Endothelial cell (in vitro differentiated cells): ENCODE measurements around the gene DPYSL5. TPM values are rescaled to one million over a fixed set of nuclear protein-coding genes. Genes with fewer than 3 reads are reported as not detected.

Experiments
- DNase-seq: peaks from one replicate; pipeline ENCODE4 v3.0.0; 2021; ENCODE audit warnings: low spot score
- H3K27ac Mint-ChIP-seq: one replicate; pipeline ENCODE4 v1.8.0; 2021; ENCODE audit warnings: mixed read lengths, inconsistent platforms; ENCODE audit not compliant: unreplicated experiment
- H3K27me3 Mint-ChIP-seq: one replicate; pipeline ENCODE4 v1.8.0; 2021; ENCODE audit warnings: mild to moderate bottlenecking, moderate library complexity, mixed read lengths, inconsistent platforms; ENCODE audit not compliant: unreplicated experiment
- H3K36me3 Mint-ChIP-seq: one replicate; pipeline ENCODE4 v1.8.0; 2021; ENCODE audit warnings: mild to moderate bottlenecking, low read depth, mixed read lengths, inconsistent platforms; ENCODE audit not compliant: unreplicated experiment
- H3K4me1 Mint-ChIP-seq: one replicate; pipeline ENCODE4 v1.8.0; 2021; ENCODE audit warnings: mild to moderate bottlenecking, mixed read lengths, inconsistent platforms; ENCODE audit not compliant: unreplicated experiment
- H3K4me3 Mint-ChIP-seq: one replicate; pipeline ENCODE4 v1.8.0; 2021; ENCODE audit warnings: mild to moderate bottlenecking, mixed read lengths, inconsistent platforms; ENCODE audit not compliant: unreplicated experiment
- H3K9me3 Mint-ChIP-seq: one replicate; pipeline ENCODE4 v1.8.0; 2021; ENCODE audit warnings: mixed read lengths, inconsistent platforms; ENCODE audit not compliant: unreplicated experiment
- total RNA-seq: library from RNA; stranded (reverse); fragmentation: NEBNext Ultra II Directional; extraction: Animal tissue kit (Norgen Biotek cat#: 25700); gene quantifications from one replicate; pipeline ENCODE4 v1.2.1, GENCODE V29; 2021; ENCODE audit not compliant: unreplicated experiment
- TF ChIP-seq, protein P1 (sequence below): fragments of 200-600 bp; sonication (generic); IDR thresholded peaks from one replicate; pipeline ENCODE4 v1.5.0; 2021; ENCODE audit warnings: antibody characterized with exemption; ENCODE audit not compliant: unreplicated experiment

DPYSL5 gene
- total RNA-seq, 1 donor from 2014 or later, result 0.23 TPM

DNA sequence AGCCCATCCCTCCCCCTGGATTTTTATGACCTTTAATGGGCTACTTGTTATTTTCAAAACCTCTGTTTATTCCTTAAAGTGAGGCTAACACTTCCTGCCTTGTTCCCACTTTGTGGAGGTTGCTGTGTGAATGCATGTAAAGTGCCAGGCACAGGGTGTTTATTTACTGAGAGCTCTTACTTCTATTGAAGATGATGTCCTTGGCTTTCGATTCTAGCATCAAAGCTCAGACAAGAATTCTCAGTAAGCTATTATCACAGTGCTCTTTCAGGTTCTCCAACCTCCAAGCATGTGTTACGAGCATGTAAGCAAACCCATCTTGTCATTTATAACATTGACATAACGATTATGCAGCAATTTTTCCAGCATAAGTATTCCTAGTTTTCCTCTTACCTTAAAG, 44.2 kb downstream of the DPYSL5 start:
- no peak overlapping the region for H3K27ac Mint-ChIP-seq
- peaks cover 11% of the 10 kb centered on the region for H3K4me1 Mint-ChIP-seq
- DNase-seq, result no peak
- H3K36me3 Mint-ChIP-seq, result no peaks in the 10 kb centered on the region
- no peak overlapping the region for H3K4me3 Mint-ChIP-seq
- peaks cover 3% of the 10 kb centered on the region for H3K27me3 Mint-ChIP-seq
- TF ChIP-seq, protein P1, sequence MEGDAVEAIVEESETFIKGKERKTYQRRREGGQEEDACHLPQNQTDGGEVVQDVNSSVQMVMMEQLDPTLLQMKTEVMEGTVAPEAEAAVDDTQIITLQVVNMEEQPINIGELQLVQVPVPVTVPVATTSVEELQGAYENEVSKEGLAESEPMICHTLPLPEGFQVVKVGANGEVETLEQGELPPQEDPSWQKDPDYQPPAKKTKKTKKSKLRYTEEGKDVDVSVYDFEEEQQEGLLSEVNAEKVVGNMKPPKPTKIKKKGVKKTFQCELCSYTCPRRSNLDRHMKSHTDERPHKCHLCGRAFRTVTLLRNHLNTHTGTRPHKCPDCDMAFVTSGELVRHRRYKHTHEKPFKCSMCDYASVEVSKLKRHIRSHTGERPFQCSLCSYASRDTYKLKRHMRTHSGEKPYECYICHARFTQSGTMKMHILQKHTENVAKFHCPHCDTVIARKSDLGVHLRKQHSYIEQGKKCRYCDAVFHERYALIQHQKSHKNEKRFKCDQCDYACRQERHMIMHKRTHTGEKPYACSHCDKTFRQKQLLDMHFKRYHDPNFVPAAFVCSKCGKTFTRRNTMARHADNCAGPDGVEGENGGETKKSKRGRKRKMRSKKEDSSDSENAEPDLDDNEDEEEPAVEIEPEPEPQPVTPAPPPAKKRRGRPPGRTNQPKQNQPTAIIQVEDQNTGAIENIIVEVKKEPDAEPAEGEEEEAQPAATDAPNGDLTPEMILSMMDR, result no peak
- no peaks in the 10 kb centered on the region for H3K9me3 Mint-ChIP-seq

DNA sequence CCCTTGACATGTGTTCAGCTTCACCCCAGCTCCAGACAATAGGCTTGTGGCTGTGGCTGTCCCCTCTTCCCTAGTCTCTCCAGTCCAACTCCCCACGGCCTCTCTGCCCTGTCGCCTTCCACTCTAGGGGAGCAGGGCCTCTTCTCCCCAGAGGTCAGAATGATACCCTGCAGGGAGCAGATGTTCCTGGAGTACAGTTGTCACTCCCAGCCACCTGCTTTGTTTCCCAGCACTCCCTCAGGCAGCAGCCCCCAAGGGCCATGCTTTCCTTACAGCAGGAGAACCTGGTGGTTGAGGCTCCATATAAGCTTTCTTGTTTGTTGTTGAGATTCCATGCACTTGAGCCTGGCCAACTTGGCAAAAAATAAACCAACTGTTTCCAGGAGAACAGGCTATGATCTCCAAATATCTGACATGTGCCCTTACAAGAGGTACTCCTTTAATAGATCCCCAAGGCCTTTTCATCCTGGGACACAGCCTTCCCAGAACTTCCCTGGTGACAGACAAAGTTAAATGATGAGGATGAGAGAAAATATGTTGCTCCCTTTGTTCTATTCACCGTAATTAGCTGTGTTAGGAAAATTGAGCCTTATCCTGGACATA, 45.1 kb downstream of the DPYSL5 start:
- Mint-ChIP-seq H3K27ac (no peak overlapping the region), H3K9me3 (no peaks in the 10 kb centered on the region), H3K4me3 (no peak overlapping the region), H3K4me1 (peaks cover 2% of the 10 kb centered on the region), H3K36me3 (no peaks in the 10 kb centered on the region), H3K27me3 (peaks cover 3% of the 10 kb centered on the region)
- TF ChIP-seq, protein P1, result no peak
- no peak for DNase-seq

DNA sequence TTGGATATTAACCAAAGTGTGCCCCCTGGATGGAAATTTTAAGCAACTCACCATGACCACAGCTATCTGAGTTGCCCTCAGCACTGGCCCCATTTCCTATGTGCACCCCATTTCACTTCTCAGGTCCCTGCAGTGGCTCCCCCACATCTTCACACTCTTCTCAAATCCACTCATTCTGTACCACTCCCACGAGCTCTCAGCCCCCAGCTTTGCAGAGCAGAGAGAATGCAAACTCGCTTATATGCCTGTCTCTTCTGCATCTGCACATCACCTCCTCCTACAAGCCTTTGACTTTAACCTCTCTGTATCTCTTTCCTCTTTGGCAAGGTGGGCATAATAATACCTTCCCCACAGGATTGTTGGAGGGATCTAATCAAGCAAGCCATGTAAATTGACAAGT, 46.2 kb downstream of the DPYSL5 start:
- H3K4me3 Mint-ChIP-seq, result no peak overlapping the region
- H3K4me1 Mint-ChIP-seq, result no peaks in the 10 kb centered on the region
- H3K9me3 Mint-ChIP-seq, result no peaks in the 10 kb centered on the region
- peaks cover 3% of the 10 kb centered on the region for H3K27me3 Mint-ChIP-seq
- no peak for DNase-seq
- TF ChIP-seq, protein P1, result no peak
- no peaks in the 10 kb centered on the region for H3K36me3 Mint-ChIP-seq
- H3K27ac Mint-ChIP-seq, result no peak overlapping the region

- H3K36me3 Mint-ChIP-seq, result no peaks in the 10 kb centered on the region
- no peak overlapping the region for H3K27ac Mint-ChIP-seq
Measured at GRCh38 chr2:26897807-26898479, 50.0 kb downstream of the DPYSL5 start.

More at GRCh38 chr2:26897807-26898479, 50.0 kb downstream of the DPYSL5 start:
- Mint-ChIP-seq H3K27me3 (peaks cover 10% of the 10 kb centered on the region), H3K4me3 (peak overlapping the region; percentile 27), H3K9me3 (no peaks in the 10 kb centered on the region), H3K4me1 (peaks cover 4% of the 10 kb centered on the region)
- TF ChIP-seq, protein P1, result no peak
- no peak for DNase-seq
